SK-N-SH treated with all-trans-retinoic acid at 6 μM for 48 hours (cell line): Measurements from ENCODE around the gene PSG7.

ENCODE experiments used
- BACH2 ChIP-seq: fragments of 250-450 bp; sonication (Bioruptor Pico); IDR thresholded peaks from 2 replicates; pipeline ENCODE4 v1.9.0; 2021; ENCODE audit warnings: mild to moderate bottlenecking, borderline replicate concordance
- ESRRG ChIP-seq: fragments of 250-450 bp; sonication (Bioruptor Pico); IDR thresholded peaks from 2 replicates; pipeline ENCODE4 v1.6.1; 2021; ENCODE audit warnings: mild to moderate bottlenecking
- PATZ1 ChIP-seq: fragments of 250-450 bp; sonication (Bioruptor Pico); IDR thresholded peaks from 2 replicates; pipeline ENCODE4 v1.8.0; 2020; ENCODE audit warnings: mild to moderate bottlenecking, moderate library complexity, borderline replicate concordance
- PPARA ChIP-seq: fragments of 250-450 bp; sonication (Bioruptor Pico); IDR thresholded peaks from 2 replicates; pipeline ENCODE4 v1.5.0; 2020; ENCODE audit warnings: mild to moderate bottlenecking, borderline replicate concordance
- RARB ChIP-seq: fragments of 250-450 bp; sonication (Bioruptor Pico); IDR thresholded peaks from 2 replicates; pipeline ENCODE4 v1.8.0; 2021; ENCODE audit warnings: mild to moderate bottlenecking, moderate library complexity
- TSHZ2 ChIP-seq: fragments of 250-450 bp; sonication (Bioruptor Pico); IDR thresholded peaks from 2 replicates; pipeline ENCODE4 v1.5.0; 2020; ENCODE audit warnings: mild to moderate bottlenecking, moderate library complexity
- ZNF70 ChIP-seq: fragments of 450-650 bp; formaldehyde crosslinking; IDR thresholded peaks from 2 replicates; pipeline ENCODE4 v1.5.0; 2020; ENCODE audit warnings: mild to moderate bottlenecking, moderate library complexity
- ZNF8 ChIP-seq: fragments of 450-650 bp; formaldehyde crosslinking; IDR thresholded peaks from 2 replicates; pipeline ENCODE4 v1.5.0; 2020; ENCODE audit warnings: mild to moderate bottlenecking, moderate library complexity

GRCh38 chr19:42928896-42929295 is 8.1 kb downstream of the PSG7 start:
- TF ChIP-seq BACH2 (CRISPR knock-in tag) (no peak), TSHZ2 (CRISPR knock-in tag) (no peak), PATZ1 (CRISPR knock-in tag) (no peak), RARB (CRISPR knock-in tag) (no peak), ESRRG (CRISPR knock-in tag) (no peak), ZNF70 (CRISPR knock-in tag) (no peak), PPARA (CRISPR knock-in tag) (no peak), ZNF8 (no peak)
